Mucosa of rectum (tissue), 2 donors: ENCODE results near the gene KRTAP5-7.

Experiments
- H3K27ac ChIP-seq, 2 donors: one replicate each; pipeline ENCODE4 v1.7.0; 2013; ENCODE audit warnings: inconsistent platforms in 2 of 2, low read depth in 2 of 2, low read length in 2 of 2
- H3K27me3 ChIP-seq, 2 donors: one replicate each; pipeline ENCODE4 v1.7.0; 2013; ENCODE audit warnings: low read length in 2 of 2; ENCODE audit not compliant: control insufficient read depth in 2 of 2, insufficient read depth in 2 of 2
- H3K36me3 ChIP-seq, 2 donors: one replicate each; pipeline ENCODE4 v1.7.0; 2013; ENCODE audit warnings: low read length in 2 of 2; ENCODE audit not compliant: control insufficient read depth in 2 of 2, insufficient read depth in 2 of 2
- H3K4me1 ChIP-seq, 2 donors: one replicate each; pipeline ENCODE4 v1.7.0; 2013; ENCODE audit warnings: low read length in 2 of 2, mild to moderate bottlenecking in 1 of 2; ENCODE audit not compliant: control insufficient read depth in 2 of 2, insufficient read depth in 2 of 2
- H3K4me3 ChIP-seq, 2 donors: one replicate each; pipeline ENCODE4 v1.7.0; 2013; ENCODE audit warnings: low read length in 2 of 2
- H3K9ac ChIP-seq, 2 donors: one replicate each; pipeline ENCODE4 v1.7.0; 2013; ENCODE audit warnings: low read length in 2 of 2, low read depth in 1 of 2, mild to moderate bottlenecking in 1 of 2
- H3K9me3 ChIP-seq, 2 donors: one replicate each; pipeline ENCODE4 v1.7.0; 2013; ENCODE audit warnings: low read length in 2 of 2; ENCODE audit not compliant: control insufficient read depth in 2 of 2
- donor health status: healthy.
- donor health status: Normal muscosa, but diverticular disease.

KRTAP5-7 gene

DNA sequence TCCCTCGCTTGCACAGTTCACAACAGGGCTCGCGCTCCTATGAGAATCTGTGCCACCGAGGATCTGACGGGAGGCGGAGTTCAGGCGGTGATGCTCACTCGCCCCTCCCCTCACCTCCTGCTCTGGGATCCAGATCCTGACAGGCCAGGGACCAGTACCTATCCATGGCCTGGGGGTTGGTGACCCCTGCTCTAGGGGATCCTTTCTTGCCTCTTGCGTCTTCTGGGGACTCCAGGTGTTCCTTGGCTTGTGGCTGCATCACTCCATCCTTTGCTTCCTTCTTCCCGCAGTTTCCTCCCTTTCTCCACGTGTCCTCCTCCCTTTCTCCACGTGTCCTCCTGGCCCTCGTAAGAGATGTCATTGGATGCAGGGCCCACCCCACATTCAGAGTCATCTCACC is 30.6 kb upstream of the KRTAP5-7 start:
- Histone ChIP-seq H3K4me3 (no peak overlapping the region), H3K9me3 (no peaks in the 10 kb centered on the region), H3K27ac (no peak overlapping the region), H3K4me1 (no peaks in the 10 kb centered on the region), H3K27me3 (no peaks in the 10 kb centered on the region), H3K9ac (no peak overlapping the region), H3K36me3 (peaks cover 77 to 83% of the 10 kb centered on the region in 2 donors)

DNA sequence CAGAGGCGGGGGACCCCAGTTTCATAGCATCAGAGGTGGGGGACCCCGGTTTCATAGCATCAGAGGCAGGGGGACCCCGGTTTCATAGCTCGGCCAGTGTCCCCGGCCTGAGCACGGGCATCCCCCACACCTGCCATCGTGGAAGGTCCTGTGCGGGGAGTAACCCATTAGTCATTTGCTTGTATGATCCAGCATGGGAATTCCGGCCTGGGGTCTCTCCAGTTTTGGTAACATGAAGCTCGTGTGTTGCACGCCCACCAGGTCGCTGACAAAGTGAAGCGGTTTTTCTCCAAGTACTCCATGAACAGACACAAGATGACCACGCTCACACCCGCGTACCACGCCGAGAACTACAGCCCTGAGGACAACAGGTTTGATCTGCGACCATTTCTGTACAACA is 29.0 kb upstream of the KRTAP5-7 start:
- no peaks in the 10 kb centered on the region for H3K9me3 ChIP-seq
- H3K9ac ChIP-seq = no peak overlapping the region
- H3K27me3 ChIP-seq = no peaks in the 10 kb centered on the region
- no peak overlapping the region for H3K27ac ChIP-seq
- peaks cover 68 to 76% of the 10 kb centered on the region in 2 donors for H3K36me3 ChIP-seq
- H3K4me3 ChIP-seq = no peak overlapping the region
- no peaks in the 10 kb centered on the region for H3K4me1 ChIP-seq

DNA sequence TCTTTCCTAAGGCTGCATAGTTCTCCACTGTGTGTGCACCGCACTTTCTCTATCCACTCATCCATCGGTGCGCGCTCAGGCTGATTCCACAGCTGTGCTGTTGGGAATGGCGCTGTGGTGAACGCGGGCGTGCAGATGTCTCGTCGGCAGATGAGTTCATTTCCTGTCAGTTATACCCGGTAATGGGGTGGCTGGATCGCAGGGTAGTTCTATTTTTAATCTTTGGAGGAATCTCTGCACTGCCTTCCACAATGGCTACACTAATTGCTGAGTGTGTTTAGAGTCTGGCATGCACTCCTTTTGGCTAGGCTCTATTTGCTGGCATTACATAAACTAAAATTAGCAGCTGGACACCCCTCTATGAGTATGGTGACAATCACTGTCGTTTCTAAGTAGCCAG is 27.9 kb upstream of the KRTAP5-7 start:
- Histone ChIP-seq H3K9me3 (no peaks in the 10 kb centered on the region), H3K4me3 (no peak overlapping the region), H3K27me3 (no peaks in the 10 kb centered on the region), H3K9ac (no peak overlapping the region), H3K36me3 (peaks cover 68 to 72% of the 10 kb centered on the region in 2 donors), H3K27ac (no peak overlapping the region), H3K4me1 (no peaks in the 10 kb centered on the region)

DNA sequence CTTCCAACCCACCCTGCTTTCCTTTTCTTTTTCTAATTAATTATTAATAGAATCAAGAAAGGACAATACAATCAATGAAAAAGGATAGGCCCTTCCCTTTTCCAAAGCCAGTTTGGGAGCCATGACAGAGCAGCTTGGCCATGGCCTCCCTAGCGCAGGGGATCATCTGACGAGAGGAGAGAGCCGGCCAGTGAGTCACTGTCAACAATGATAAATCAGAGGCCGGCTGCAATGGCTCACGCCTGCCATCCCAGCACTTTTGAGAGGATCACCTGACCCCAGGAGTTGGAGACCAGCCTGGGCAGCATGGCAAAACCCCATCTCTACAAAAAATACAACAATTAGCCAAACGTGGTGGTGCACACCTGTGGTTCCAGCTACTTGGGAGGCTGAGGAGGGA is 27.5 kb upstream of the KRTAP5-7 start:
- Histone ChIP-seq H3K27ac (no peak overlapping the region), H3K4me1 (no peaks in the 10 kb centered on the region), H3K9me3 (no peaks in the 10 kb centered on the region), H3K4me3 (no peak overlapping the region), H3K27me3 (no peaks in the 10 kb centered on the region), H3K36me3 (peaks cover 66 to 69% of the 10 kb centered on the region in 2 donors), H3K9ac (no peak overlapping the region)

DNA sequence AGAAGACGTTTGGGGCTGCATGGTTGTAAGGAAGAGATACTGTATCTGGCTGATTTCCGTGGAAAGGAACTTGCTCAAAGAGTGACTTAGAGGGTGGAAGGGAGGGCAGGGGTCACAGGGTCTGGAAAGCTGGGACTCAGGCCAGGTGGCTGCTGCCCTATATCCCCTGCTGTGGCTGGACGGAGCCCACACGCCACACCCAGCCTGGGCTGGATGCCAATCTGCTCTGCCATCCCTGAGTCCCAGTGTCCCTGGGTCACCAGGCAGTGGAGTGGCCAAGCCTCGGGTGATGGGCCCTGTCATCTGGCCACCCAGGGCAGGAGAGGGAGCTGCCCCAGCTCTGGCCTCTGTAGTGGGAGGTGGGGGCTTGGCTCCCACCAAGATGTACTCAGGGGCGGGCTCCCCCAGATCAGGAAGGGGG is 26.5 kb upstream of the KRTAP5-7 start:
- Histone ChIP-seq H3K9ac (no peak overlapping the region), H3K27ac (no peak overlapping the region), H3K4me1 (no peaks in the 10 kb centered on the region), H3K36me3 (peaks cover 57 to 61% of the 10 kb centered on the region in 2 donors), H3K9me3 (no peaks in the 10 kb centered on the region), H3K27me3 (no peaks in the 10 kb centered on the region), H3K4me3 (no peak overlapping the region)

DNA sequence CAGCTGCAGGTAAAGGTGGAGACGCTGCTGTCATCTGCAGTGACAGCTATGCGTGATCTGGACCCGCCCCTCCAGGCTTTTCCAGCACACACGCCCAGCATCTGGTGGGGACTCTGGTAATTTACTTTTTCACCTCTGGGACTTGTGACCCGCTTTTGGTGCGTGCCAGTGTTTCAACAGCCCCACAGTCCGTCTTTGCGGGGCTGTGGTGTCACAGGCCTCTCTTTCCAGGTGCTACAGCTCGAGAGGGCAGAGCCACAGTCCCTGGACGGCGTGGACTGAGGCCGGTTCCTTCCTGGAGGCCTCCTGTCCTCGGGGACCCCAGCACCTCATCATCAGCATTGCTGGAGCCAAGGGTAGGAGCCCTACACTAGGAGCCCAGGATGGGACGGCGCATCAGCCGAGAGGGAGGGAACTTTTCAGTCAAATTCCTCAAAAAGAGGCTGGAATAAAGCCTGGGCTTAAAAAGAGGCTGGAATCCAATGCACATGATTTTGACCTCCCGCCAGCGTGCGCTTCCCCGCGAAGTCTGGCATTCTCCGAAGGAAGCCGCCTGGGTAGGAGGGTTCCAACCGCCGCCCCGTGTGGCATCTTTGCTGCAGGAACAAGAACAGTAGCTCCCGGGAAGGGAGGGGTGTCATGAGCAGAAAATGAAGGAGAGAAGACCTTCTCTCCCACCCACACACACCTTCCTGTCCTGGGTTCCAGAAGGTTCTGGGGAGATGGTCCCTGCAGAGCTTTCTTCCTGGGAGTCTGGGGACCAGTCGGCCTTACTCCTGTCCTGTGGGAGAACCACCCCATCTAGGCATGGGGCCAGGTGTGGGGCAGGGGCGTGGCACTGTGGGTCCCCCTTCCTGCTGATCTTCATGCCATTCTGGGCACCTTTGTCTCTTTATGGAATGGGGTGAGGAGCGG is 25.7 kb upstream of the KRTAP5-7 start:
- no peak overlapping the region for H3K4me3 ChIP-seq
- H3K36me3 ChIP-seq = peaks cover 55 to 61% of the 10 kb centered on the region in 2 donors
- H3K27me3 ChIP-seq = no peaks in the 10 kb centered on the region

DNA sequence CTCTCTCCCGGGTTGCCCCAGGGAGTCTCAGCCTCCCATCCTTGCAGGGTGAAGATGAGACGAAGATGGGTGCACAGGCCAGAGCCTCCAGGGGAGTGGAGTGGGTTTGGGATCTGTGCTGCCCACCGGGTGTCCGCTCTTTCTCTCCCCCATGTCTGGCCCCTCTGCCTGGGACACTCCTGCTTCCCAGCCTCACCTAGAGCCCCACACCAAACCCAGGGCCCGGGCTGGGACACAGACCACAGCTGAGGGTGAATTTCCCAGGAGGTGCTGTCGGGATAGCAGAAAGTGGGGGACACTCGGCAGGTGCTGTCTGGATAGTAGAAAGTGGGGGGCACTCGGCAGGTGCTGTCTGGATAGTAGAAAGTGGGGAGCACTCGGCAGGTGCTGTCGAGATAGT is 25.0 kb upstream of the KRTAP5-7 start:
- Histone ChIP-seq H3K27ac (no peak overlapping the region), H3K4me1 (no peaks in the 10 kb centered on the region), H3K9ac (no peak overlapping the region), H3K9me3 (no peaks in the 10 kb centered on the region), H3K36me3 (peaks cover 52 to 57% of the 10 kb centered on the region in 2 donors), H3K4me3 (no peak overlapping the region), H3K27me3 (no peaks in the 10 kb centered on the region)

More for the DNA sequence above, 25.7 kb upstream of the KRTAP5-7 start:
- no peak overlapping the region for H3K27ac ChIP-seq
- no peak overlapping the region for H3K9ac ChIP-seq
- no peaks in the 10 kb centered on the region for H3K9me3 ChIP-seq
- H3K4me1 ChIP-seq = no peaks in the 10 kb centered on the region

DNA sequence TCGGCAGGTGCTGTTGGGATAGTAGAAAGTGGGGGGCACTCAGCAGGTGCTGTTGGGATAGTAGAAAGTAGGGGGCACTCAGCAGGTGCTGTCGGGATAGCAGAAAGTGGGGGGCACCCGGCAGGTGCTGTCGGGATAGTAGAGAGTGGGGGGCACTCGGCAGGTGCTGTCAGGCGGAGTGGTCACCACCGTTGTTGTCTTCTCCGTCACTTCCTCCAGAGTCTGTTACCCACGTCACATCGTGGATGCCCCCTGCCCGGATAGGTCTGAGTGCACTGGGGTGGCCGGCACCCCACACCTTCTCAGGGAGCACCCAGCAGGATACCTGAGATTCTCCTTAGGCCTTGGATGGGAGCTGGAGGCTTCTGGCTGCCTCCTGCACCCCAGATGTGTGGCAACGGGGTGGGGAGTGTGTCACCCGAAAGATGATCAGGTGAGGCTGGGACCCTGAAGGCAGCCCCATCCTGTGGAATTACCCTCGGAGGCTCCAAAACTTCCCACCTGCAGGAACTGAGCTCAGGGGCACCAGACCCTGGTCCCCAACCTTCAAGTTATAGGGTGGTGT is 24.1 kb upstream of the KRTAP5-7 start:
- no peaks in the 10 kb centered on the region for H3K9me3 ChIP-seq
- no peaks in the 10 kb centered on the region for H3K4me1 ChIP-seq
- peaks cover 44 to 49% of the 10 kb centered on the region in 2 donors for H3K36me3 ChIP-seq
- no peak overlapping the region for H3K4me3 ChIP-seq
- H3K27me3 ChIP-seq = no peaks in the 10 kb centered on the region
- no peak overlapping the region for H3K27ac ChIP-seq
- H3K9ac ChIP-seq = no peak overlapping the region

DNA sequence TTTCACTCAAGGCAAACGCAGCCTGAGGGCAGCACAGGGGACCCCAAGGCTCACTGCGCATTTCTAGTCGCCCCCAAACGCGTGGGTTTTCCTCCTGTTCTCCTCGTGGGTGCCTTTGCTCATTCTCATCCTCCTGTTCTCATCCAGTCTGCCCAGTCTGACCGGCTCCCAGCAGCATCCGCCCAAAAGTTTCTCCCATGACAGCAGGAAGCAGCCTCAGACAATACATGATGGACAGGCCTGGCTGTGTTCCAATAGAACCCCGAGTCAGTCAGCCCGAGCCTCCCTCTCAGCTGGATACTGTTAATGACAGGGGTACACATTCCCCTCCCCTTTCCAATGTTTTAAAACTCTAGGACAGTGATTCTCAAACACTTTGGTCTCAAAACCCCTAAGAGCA is 22.5 kb upstream of the KRTAP5-7 start:
- Histone ChIP-seq H3K9me3 (no peaks in the 10 kb centered on the region), H3K27ac (no peak overlapping the region), H3K9ac (no peak overlapping the region), H3K4me1 (no peaks in the 10 kb centered on the region), H3K36me3 (peaks cover 28 to 34% of the 10 kb centered on the region in 2 donors), H3K27me3 (no peaks in the 10 kb centered on the region), H3K4me3 (no peak overlapping the region)

DNA sequence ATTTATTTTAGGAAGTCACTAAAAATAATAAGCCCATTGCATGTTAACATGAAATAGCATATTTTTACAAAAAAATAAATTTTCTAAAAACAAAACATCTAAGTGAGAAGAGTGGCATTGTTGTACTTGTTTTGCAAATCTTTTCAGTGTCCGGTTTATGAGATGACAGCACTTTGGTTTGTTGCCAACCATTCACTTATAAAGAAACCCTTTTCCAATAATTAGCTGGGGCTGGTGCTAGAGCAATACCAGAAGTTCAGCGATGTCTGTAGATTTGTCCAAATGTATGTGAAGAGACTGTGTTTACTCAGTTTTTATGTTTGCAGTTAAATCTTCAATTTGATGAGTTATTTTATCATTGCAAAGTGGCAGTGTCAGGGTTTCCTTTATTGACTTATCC is 22.1 kb upstream of the KRTAP5-7 start:
- H3K27me3 ChIP-seq = no peaks in the 10 kb centered on the region

More for the DNA sequence above, 22.1 kb upstream of the KRTAP5-7 start:
- H3K9me3 ChIP-seq = no peaks in the 10 kb centered on the region
- H3K9ac ChIP-seq = no peak overlapping the region
- H3K4me3 ChIP-seq = no peak overlapping the region
- H3K4me1 ChIP-seq = no peaks in the 10 kb centered on the region
- peaks cover 24 to 29% of the 10 kb centered on the region in 2 donors for H3K36me3 ChIP-seq
- no peak overlapping the region for H3K27ac ChIP-seq
